ENCODE measurements around the gene ASPSCR1. TPM values are rescaled to one million over a fixed set of nuclear protein-coding genes. Genes with fewer than 3 reads are reported as not detected.

Gene ASPSCR1
- total and polyA plus RNA-seq, 10 of the 15 experiments (the other 5 are each of a cell fraction or from before 2014, with no cell fraction given) = 1.5 to 48.4 (median 25.4) TPM

- TF ChIP-seq TCF12 (IDR thresholded peaks at IDR 0.05; ENCODE audit: low read depth, low read length) = no peak
- TF ChIP-seq DPF2 (IDR thresholded peaks at IDR 0.05) = no peak
- TF ChIP-seq BCL11A (IDR thresholded peaks at IDR 0.05; ENCODE audit: low read depth, low read length) = no peak
Observed at GRCh38 chr17:82036634-82037091, 59.2 kb downstream of the ASPSCR1 start (continued).

GRCh38 chr17:82037092-82037888 is 59.9 kb downstream of the ASPSCR1 start, which contains the start of gene DCXR:
DCXR (minus strand) TSS chr17:82037697; CDS start chr17:82037682, 15 bp downstream.
- peak; percentile 72 for DNase-seq (ENCODE audit: low read depth, low spot score)
- peak within 1 kb of the TSS; percentile 89 for H3K27ac ChIP-seq (ENCODE audit: control insufficient read depth, insufficient read depth)
- POLR2A ChIA-PET = interaction anchor here (0.5 to 1.5 kb wide), 20 partner anchors 10 to 412 kb away, joined by 3 to 13 read pairs (median 3); partner anchors contain the start of genes CENPX, FASN, LRRC45 and MRPL12
- H3K36me3 ChIP-seq (ENCODE audit: control insufficient read depth in 2 of 2, insufficient read depth in 2 of 2, low read length in 1 of 2) = no peaks in the 10 kb centered on the region; a peak in 2 of 4 replicates
- peak within 1 kb of the TSS; percentile 81 for H3K4me3 ChIP-seq
- RAD21 ChIA-PET (ENCODE audit: unreplicated experiment) = interaction anchor here (0.7 to 2.4 kb wide), 8 partner anchors 13 to 118 kb away, joined by 3 to 13 read pairs (median 4); partner anchors contain the start of genes CENPX, FASN and LRRC45
- FAIRE-seq = peak; percentile 96
- H3K9me3 ChIP-seq (replicated peaks; ENCODE audit: control insufficient read depth, insufficient read depth, low read length) = no peaks in the 10 kb centered on the region
- H3K79me2 ChIP-seq (ENCODE audit: control insufficient read depth, insufficient read depth, low read length) = peaks cover 5% of the 10 kb centered on the region
- SMC1A ChIA-PET (ENCODE audit: uncharacterized antibody, unreplicated experiment) = interaction anchor here (0.5 to 1.4 kb wide), 7 partner anchors 10 to 178 kb away, joined by 3 to 7 read pairs (median 3); partner anchors contain the start of genes CENPX, DUS1L and LRRC45
- peak within 1 kb of the TSS; percentile 78 for H3K9ac ChIP-seq (ENCODE audit: control insufficient read depth, insufficient read depth, low read length)
- CTCF ChIA-PET = interaction anchor here (0.5 to 1.9 kb wide), 19 partner anchors 9 to 597 kb away, joined by 3 to 30 read pairs (median 4); partner anchors contain the start of genes CENPX, GPS1, LRRC45 and RFNG
- BruUV-seq (replicated peaks) = no TSS peak
- peaks cover 10% of the 10 kb centered on the region for H3K4me1 ChIP-seq (ENCODE audit: control insufficient read depth, insufficient read depth, low read length)
- intact Hi-C loops (cut with micrococcal nuclease; ENCODE audit: unreplicated experiment) = loop anchor here (5.0 kb wide), 1 partner anchor 60 kb away; the partner anchor contains the start of gene FASN
- peak; percentile 98 for ATAC-seq
- WGBS (ENCODE audit: insufficient coverage, insufficient replicate concordance, low lambda C conversion rate, missing lambda C conversion rate) = under 1% methylated on average over 91 of the region's 92 CpGs
- peak within 1 kb of the TSS; percentile 89 for H3K4me2 ChIP-seq (ENCODE audit: control insufficient read depth, insufficient read depth)
- no peaks in the 10 kb centered on the region for H3K27me3 ChIP-seq (replicated peaks in 1 of 2; ENCODE audit: control insufficient read depth in 2 of 2, insufficient read depth in 2 of 2, low read length in 1 of 2)
- in situ Hi-C loops (cut with MboI) = loop anchor here (5.0 kb wide), 1 partner anchor 120 kb away; no protein-coding TSS in a partner anchor
- peak within 1 kb of the TSS; percentile 93 for H2AFZ ChIP-seq (ENCODE audit: control insufficient read depth, low read depth, low read length)
- no peaks in the 10 kb centered on the region for H4K20me1 ChIP-seq (ENCODE audit: control insufficient read depth, insufficient read depth)
- peak; percentile 95 for TF ChIP-seq DPF2 (IDR thresholded peaks at IDR 0.05)
- TF ChIP-seq LARP7 (IDR thresholded peaks at IDR 0.05) = peak; percentile 96
- TF ChIP-seq ZBTB33 (IDR thresholded peaks at IDR 0.05) = peak; percentile 67; the same call in 1 of the 2 replicates
- peak; percentile 36; the same call in 1 of the 2 replicates for TF ChIP-seq ZNF217 (IDR thresholded peaks at IDR 0.05)
- TF ChIP-seq EGR1 (IDR thresholded peaks at IDR 0.05; ENCODE audit: borderline replicate concordance in 1 of 2, low read depth in 2 of 2, low read length in 2 of 2) = peak in 1 of 2 experiments; percentile 96; a peak in 2 of 3 replicates
- TF ChIP-seq, protein P1, sequence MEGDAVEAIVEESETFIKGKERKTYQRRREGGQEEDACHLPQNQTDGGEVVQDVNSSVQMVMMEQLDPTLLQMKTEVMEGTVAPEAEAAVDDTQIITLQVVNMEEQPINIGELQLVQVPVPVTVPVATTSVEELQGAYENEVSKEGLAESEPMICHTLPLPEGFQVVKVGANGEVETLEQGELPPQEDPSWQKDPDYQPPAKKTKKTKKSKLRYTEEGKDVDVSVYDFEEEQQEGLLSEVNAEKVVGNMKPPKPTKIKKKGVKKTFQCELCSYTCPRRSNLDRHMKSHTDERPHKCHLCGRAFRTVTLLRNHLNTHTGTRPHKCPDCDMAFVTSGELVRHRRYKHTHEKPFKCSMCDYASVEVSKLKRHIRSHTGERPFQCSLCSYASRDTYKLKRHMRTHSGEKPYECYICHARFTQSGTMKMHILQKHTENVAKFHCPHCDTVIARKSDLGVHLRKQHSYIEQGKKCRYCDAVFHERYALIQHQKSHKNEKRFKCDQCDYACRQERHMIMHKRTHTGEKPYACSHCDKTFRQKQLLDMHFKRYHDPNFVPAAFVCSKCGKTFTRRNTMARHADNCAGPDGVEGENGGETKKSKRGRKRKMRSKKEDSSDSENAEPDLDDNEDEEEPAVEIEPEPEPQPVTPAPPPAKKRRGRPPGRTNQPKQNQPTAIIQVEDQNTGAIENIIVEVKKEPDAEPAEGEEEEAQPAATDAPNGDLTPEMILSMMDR (IDR thresholded peaks at IDR 0.05 in 2 of 3, conservative IDR thresholded peaks at IDR 0.05 in 1 of 3; ENCODE audit: control insufficient read depth in 2 of 3, extremely low read depth in 1 of 3, insufficient read depth in 1 of 3, low read depth in 3 of 3, low read length in 3 of 3) = peak; percentile 83 to 94 (median 89)
- TF ChIP-seq MYC (IDR thresholded peaks at IDR 0.05; ENCODE audit: insufficient read depth, insufficient read length, insufficient replicate concordance, low read length, severe bottlenecking) = peak; percentile 46
- peak; percentile 85 for TF ChIP-seq YY1 (IDR thresholded peaks at IDR 0.05; ENCODE audit: low read depth, low read length)
- peak; percentile 92 for TF ChIP-seq POLR2AphosphoS5 (IDR thresholded peaks at IDR 0.05; ENCODE audit: low read length)
- peak; percentile 93 for TF ChIP-seq BACH1 (IDR thresholded peaks at IDR 0.05; ENCODE audit: borderline replicate concordance)
